ENCODE data around the gene HSP90AB1. TPM values are rescaled to one million over a fixed set of nuclear protein-coding genes. Genes with fewer than 3 reads are reported as not detected.

The HSP90AB1 gene
- total and polyA plus RNA-seq, 5 donors from 2014 or later: 264 to 426 (median 368) TPM

DNA sequence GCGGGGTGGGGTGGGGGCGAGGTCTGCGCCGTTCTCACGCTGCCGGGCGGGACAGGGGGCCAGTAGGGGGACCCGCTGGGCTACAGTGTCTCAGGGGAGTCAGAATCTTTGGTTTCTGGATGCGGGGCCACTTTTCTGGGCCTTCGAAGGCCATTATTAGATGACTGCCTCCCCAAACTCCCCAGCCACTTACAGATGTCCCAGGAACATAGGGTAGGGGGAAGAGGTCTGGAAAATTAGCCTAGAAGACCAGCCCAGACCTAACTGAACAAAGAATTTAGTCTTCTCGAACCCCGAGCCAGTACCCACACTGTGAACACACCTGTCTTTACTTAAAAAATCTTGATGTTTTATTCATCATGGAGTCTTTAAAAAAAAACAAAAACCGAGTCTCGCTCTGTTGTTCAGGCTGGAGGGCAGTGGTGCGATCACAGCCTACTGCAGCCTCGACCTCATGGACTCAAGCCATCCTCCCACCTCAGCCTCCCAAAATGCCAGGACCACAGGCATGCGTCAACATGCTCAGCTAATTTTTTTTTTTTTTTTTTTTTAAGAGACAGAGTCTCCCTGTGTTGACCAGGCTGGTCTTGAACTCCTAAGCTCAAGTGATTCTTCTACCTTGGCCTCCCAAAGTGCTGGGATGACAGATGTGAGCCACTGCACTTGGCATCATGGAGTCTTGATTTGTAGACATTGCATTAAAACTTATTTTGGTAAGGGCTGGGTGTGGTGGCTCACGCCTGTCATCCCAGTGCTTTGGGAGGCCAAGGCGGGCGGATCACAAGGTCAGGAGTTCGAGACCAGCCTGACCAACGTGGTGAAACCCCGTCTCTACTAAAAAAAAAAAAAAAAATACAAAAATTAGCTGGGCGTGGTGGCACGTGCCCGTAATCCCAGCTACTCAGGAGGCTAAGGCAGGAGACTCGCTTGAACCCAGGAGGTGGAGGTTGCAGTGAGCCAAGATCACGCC, 26.8 kb upstream of the HSP90AB1 start:
- Histone ChIP-seq H3K4me3 (ENCODE audit: low read depth, low read length) (no peak overlapping the region), H3K27me3 (ENCODE audit: control insufficient read depth, insufficient read depth, low read length) (no peaks in the 10 kb centered on the region), H3K36me3 (ENCODE audit: control insufficient read depth, insufficient read depth, low read length) (no peaks in the 10 kb centered on the region), H3K27ac (ENCODE audit: insufficient read depth, low read length, poor library complexity, severe bottlenecking) (no peak overlapping the region), H3K4me1 (ENCODE audit: control insufficient read depth, insufficient read depth, low read length, poor library complexity, severe bottlenecking) (peaks cover 32% of the 10 kb centered on the region), H3K9me3 (ENCODE audit: control insufficient read depth in 2 of 2, low read length in 2 of 2) (no peaks in the 10 kb centered on the region)
- H3K4me3 Mint-ChIP-seq: peak overlapping the region in 2 of 4 donors; percentile 41 to 43
- no peak overlapping the region for H3K27ac Mint-ChIP-seq
- DNase-seq (no peak), ATAC-seq (ENCODE audit: low read depth in 2 of 2) (no peak)
- peaks cover 0 to 3% (median 0%) of the 10 kb centered on the region in 7 donors for H3K9me3 Mint-ChIP-seq
- peaks cover 13% of the 10 kb centered on the region for H3K27me3 Mint-ChIP-seq
- H3K36me3 Mint-ChIP-seq: no peaks in the 10 kb centered on the region
- peaks cover 0 to 40% (median 12%) of the 10 kb centered on the region in 4 donors for H3K4me1 Mint-ChIP-seq

GRCh38 chr6:44220913-44221290, 26.0 kb upstream of the HSP90AB1 start:
- H3K27ac ChIP-seq (ENCODE audit: insufficient read depth, low read length, poor library complexity, severe bottlenecking): no peak overlapping the region
- DNase-seq (no peak), ATAC-seq (ENCODE audit: low read depth in 2 of 2) (no peak)
- H3K9me3 Mint-ChIP-seq: peaks cover 0 to 3% (median 0%) of the 10 kb centered on the region in 7 donors
- H3K36me3 Mint-ChIP-seq: no peaks in the 10 kb centered on the region
- H3K27me3 ChIP-seq (ENCODE audit: control insufficient read depth, insufficient read depth, low read length): no peaks in the 10 kb centered on the region
- H3K4me3 ChIP-seq (ENCODE audit: low read depth, low read length): no peak overlapping the region
- peaks cover 0 to 40% (median 12%) of the 10 kb centered on the region in 4 donors for H3K4me1 Mint-ChIP-seq
- peak overlapping the region in 1 of 3 donors; percentile 77 for H3K27ac Mint-ChIP-seq
- H3K4me1 ChIP-seq (ENCODE audit: control insufficient read depth, insufficient read depth, low read length, poor library complexity, severe bottlenecking): peaks cover 32% of the 10 kb centered on the region
- H3K9me3 ChIP-seq (ENCODE audit: control insufficient read depth in 2 of 2, low read length in 2 of 2): no peaks in the 10 kb centered on the region
- peaks cover 13% of the 10 kb centered on the region for H3K27me3 Mint-ChIP-seq
- H3K4me3 Mint-ChIP-seq: peak overlapping the region in 3 of 4 donors; percentile 14 to 79 (median 17)
- H3K36me3 ChIP-seq (ENCODE audit: control insufficient read depth, insufficient read depth, low read length): no peaks in the 10 kb centered on the region

GRCh38 chr6:44221291-44221960, 25.5 kb upstream of the HSP90AB1 start:
- peak; percentile 60 to 65 for ATAC-seq (ENCODE audit: low read depth in 2 of 2)
- Histone ChIP-seq H3K9me3 (ENCODE audit: control insufficient read depth in 2 of 2, low read length in 2 of 2) (no peaks in the 10 kb centered on the region), H3K4me1 (ENCODE audit: control insufficient read depth, insufficient read depth, low read length, poor library complexity, severe bottlenecking) (peaks cover 32% of the 10 kb centered on the region), H3K36me3 (ENCODE audit: control insufficient read depth, insufficient read depth, low read length) (no peaks in the 10 kb centered on the region), H3K4me3 (ENCODE audit: low read depth, low read length) (no peak overlapping the region), H3K27ac (ENCODE audit: insufficient read depth, low read length, poor library complexity, severe bottlenecking) (no peak overlapping the region), H3K27me3 (ENCODE audit: control insufficient read depth, insufficient read depth, low read length) (no peaks in the 10 kb centered on the region)
- Mint-ChIP-seq H3K36me3 (no peaks in the 10 kb centered on the region), H3K4me3 (peak overlapping the region; percentile 22 to 87 (median 72)), H3K27ac (peak overlapping the region in 2 of 3 donors; percentile 56 to 77), H3K27me3 (peaks cover 13% of the 10 kb centered on the region), H3K9me3 (peaks cover 0 to 3% (median 0%) of the 10 kb centered on the region in 7 donors), H3K4me1 (peaks cover 0 to 40% (median 12%) of the 10 kb centered on the region in 4 donors)
- DNase-seq: peak; percentile 59 to 86 (median 69)

DNA sequence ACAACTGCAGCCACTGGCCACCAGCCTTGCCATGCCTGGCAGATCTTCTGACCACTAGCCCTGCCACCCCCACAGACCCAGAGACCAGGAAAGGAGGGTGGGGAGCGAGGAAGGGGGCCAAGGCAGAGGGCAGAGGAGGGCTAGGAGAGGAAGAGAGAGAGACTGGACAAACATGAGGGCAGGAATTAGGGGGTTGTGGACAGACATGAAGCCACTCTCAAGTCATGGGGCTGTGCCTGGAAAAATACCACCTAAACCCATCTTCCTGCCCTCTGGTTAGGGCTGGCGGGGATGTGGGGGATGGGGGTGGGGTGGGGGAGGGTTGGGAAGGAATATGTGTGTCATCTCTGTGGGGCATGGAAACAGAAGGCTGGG, 25.0 kb upstream of the HSP90AB1 start:
- peaks cover 0 to 40% (median 12%) of the 10 kb centered on the region in 4 donors for H3K4me1 Mint-ChIP-seq
- Histone ChIP-seq H3K36me3 (ENCODE audit: control insufficient read depth, insufficient read depth, low read length) (no peaks in the 10 kb centered on the region), H3K4me3 (ENCODE audit: low read depth, low read length) (no peak overlapping the region), H3K9me3 (ENCODE audit: control insufficient read depth in 2 of 2, low read length in 2 of 2) (no peaks in the 10 kb centered on the region), H3K27ac (ENCODE audit: insufficient read depth, low read length, poor library complexity, severe bottlenecking) (no peak overlapping the region), H3K4me1 (ENCODE audit: control insufficient read depth, insufficient read depth, low read length, poor library complexity, severe bottlenecking) (peaks cover 32% of the 10 kb centered on the region), H3K27me3 (ENCODE audit: control insufficient read depth, insufficient read depth, low read length) (no peaks in the 10 kb centered on the region)
- no peak for DNase-seq
- peak overlapping the region; percentile 22 to 87 (median 72) for H3K4me3 Mint-ChIP-seq
- H3K27ac Mint-ChIP-seq: peak overlapping the region in 2 of 3 donors; percentile 56 to 77
- H3K9me3 Mint-ChIP-seq: peaks cover 0 to 1% (median 0%) of the 10 kb centered on the region in 7 donors
- peaks cover 8% of the 10 kb centered on the region for H3K27me3 Mint-ChIP-seq
- no peak for ATAC-seq (ENCODE audit: low read depth in 2 of 2)
- no peaks in the 10 kb centered on the region for H3K36me3 Mint-ChIP-seq

DNA sequence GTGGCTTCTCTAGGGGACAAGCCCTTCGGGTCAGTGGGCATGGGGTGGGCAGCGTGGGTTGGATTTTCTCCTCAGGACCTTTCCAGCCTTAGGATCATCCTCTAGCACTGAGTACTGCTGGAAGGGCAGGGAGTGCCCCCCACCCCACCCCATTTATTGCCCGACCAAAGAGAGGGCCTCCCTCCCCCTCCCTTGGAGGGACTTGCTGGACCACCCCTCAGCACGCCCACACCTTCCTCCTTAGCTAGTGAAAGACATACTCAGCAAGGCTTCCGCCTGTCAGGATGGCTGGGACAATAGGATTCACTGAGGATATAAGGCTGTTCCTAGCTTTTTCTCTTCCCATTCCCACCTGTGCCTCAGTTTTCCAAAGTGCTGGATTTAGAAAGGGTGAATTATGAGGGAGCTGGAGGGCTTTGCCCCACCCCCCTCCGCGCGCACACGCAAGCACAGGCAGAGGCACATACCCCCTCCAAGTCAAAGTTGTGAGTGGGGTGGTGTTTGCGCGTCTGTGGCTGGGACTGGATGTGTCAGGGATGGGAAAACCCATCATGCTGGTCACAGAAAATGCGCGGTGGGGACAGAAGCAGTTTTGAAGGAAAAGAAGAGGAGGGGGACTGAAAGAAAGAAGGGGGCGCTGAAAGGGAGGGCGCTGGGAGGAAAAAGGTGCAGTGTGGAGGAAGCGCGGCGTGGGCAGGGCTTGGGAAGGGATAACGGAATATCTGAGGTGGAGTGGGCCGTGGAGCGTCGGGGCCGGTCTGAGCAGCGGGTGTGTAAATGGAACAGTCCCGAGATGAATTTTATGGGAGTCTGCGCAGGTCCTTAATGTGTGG, 24.2 kb upstream of the HSP90AB1 start:
- Histone ChIP-seq H3K27me3 (ENCODE audit: control insufficient read depth, insufficient read depth, low read length) (no peaks in the 10 kb centered on the region), H3K9me3 (ENCODE audit: control insufficient read depth in 2 of 2, low read length in 2 of 2) (no peaks in the 10 kb centered on the region), H3K27ac (ENCODE audit: insufficient read depth, low read length, poor library complexity, severe bottlenecking) (no peak overlapping the region), H3K4me1 (ENCODE audit: control insufficient read depth, insufficient read depth, low read length, poor library complexity, severe bottlenecking) (peaks cover 32% of the 10 kb centered on the region), H3K36me3 (ENCODE audit: control insufficient read depth, insufficient read depth, low read length) (no peaks in the 10 kb centered on the region), H3K4me3 (ENCODE audit: low read depth, low read length) (no peak overlapping the region)
- Mint-ChIP-seq H3K27me3 (peaks cover 7% of the 10 kb centered on the region), H3K27ac (peak overlapping the region in 1 of 3 donors; percentile 25), H3K4me3 (peak overlapping the region; percentile 79 to 96 (median 85)), H3K36me3 (no peaks in the 10 kb centered on the region), H3K4me1 (peaks cover 0 to 40% (median 12%) of the 10 kb centered on the region in 4 donors), H3K9me3 (peaks cover 0 to 1% (median 0%) of the 10 kb centered on the region in 7 donors)
- DNase-seq (no peak), ATAC-seq (ENCODE audit: low read depth in 2 of 2) (no peak)

- peak within 1 kb of the TSS; percentile 47 for H3K27ac ChIP-seq (ENCODE audit: insufficient read depth, low read length, poor library complexity, severe bottlenecking)
- peaks cover 7% of the 10 kb centered on the region for H3K27me3 Mint-ChIP-seq
- no peaks in the 10 kb centered on the region for H3K27me3 ChIP-seq (ENCODE audit: control insufficient read depth, insufficient read depth, low read length)
- peaks cover 0 to 37% (median 12%) of the 10 kb centered on the region in 4 donors for H3K4me1 Mint-ChIP-seq
- H3K9me3 Mint-ChIP-seq: peaks cover 0 to 1% (median 0%) of the 10 kb centered on the region in 7 donors
- peak; percentile 80 to 82 for ATAC-seq (ENCODE audit: low read depth in 2 of 2)
- no peaks in the 10 kb centered on the region for H3K9me3 ChIP-seq (ENCODE audit: control insufficient read depth in 2 of 2, low read length in 2 of 2)
- no peaks in the 10 kb centered on the region for H3K36me3 ChIP-seq (ENCODE audit: control insufficient read depth, insufficient read depth, low read length)
- peaks cover 32% of the 10 kb centered on the region for H3K4me1 ChIP-seq (ENCODE audit: control insufficient read depth, insufficient read depth, low read length, poor library complexity, severe bottlenecking)
- no peaks in the 10 kb centered on the region for H3K36me3 Mint-ChIP-seq
- H3K4me3 ChIP-seq (ENCODE audit: low read depth, low read length): peak within 1 kb of the TSS; percentile 56
- H3K27ac Mint-ChIP-seq: peak within 1 kb of the TSS in 2 of 3 donors; percentile 67 to 91
- DNase-seq: peak; percentile 79 to 85 (median 82)
- H3K4me3 Mint-ChIP-seq: peak within 1 kb of the TSS; percentile 84 to 96 (median 86)
Measured at GRCh38 chr6:44223319-44224028, 23.4 kb upstream of the HSP90AB1 start, which contains the start of gene SLC29A1. Gene SLC29A1 (plus strand): TSS chr6:44223595. CDS start chr6:44227314, 3,719 bp downstream.

Measured in CD4-positive, CD25-positive, alpha-beta regulatory T cell (primary cell).